Transverse colon (tissue), 4 donors: Measurements from ENCODE around the gene GYPB. TPM values are rescaled to one million over a fixed set of nuclear protein-coding genes. Genes with fewer than 3 reads are reported as not detected.
"Not testable (repeated sequence)": the region's sequence is repeated elsewhere in the genome, so short reads cannot be mapped to it uniquely, and the experiment has no call there.

Source experiments
- DNase-seq: peaks from one replicate; pipeline ENCODE4 v3.0.0-alpha.2; 2019
- H3K27ac ChIP-seq, 4 donors: fragments of 200-600 bp; sonication (generic); 2 replicates each; pipeline ENCODE4 v1.5.1; 2016 to 2018; ENCODE audit warnings: inconsistent platforms in 4 of 4
- H3K27me3 ChIP-seq: fragments of 200-600 bp; sonication (generic); 2 replicates; pipeline ENCODE4 v1.5.1; 2017; ENCODE audit warnings: inconsistent platforms
- H3K36me3 ChIP-seq, 4 donors: fragments of 200-600 bp; sonication (generic); 2 replicates each; pipeline ENCODE4 v1.5.1; 2017 to 2019; ENCODE audit warnings: inconsistent platforms in 4 of 4
- H3K4me1 ChIP-seq, 4 donors: fragments of 200-600 bp; sonication (generic); 2 replicates each; pipeline ENCODE4 v1.5.1; 2017 to 2020; ENCODE audit warnings: inconsistent platforms in 4 of 4
- H3K4me3 ChIP-seq, 4 donors: fragments of 200-600 bp; sonication (generic); 1 replicate in 1 of 4; 2 replicates in 3 of 4; pipeline versions ENCODE4 v1.5.1 to v1.6.1; 2017 to 2019; ENCODE audit warnings: inconsistent platforms in 4 of 4
- H3K9me3 ChIP-seq, 2 donors: fragments of 200-600 bp; sonication (generic); 2 replicates each; pipeline ENCODE4 v1.5.1; 2017 to 2019; ENCODE audit warnings: inconsistent platforms in 2 of 2
- EP300 ChIP-seq: sonication (generic); formaldehyde crosslinking; IDR thresholded peaks from one replicate; pipeline ENCODE4 v1.6.1; 2017; ENCODE audit warnings: antibody characterized with exemption, low read depth
- POLR2A ChIP-seq: fragments of 450-650 bp; IDR thresholded peaks from one replicate; pipeline ENCODE4 v1.6.1; 2016; ENCODE audit warnings: antibody characterized with exemption, mild to moderate bottlenecking, moderate library complexity
- POLR2AphosphoS5 ChIP-seq, 3 donors: sonication (generic); formaldehyde crosslinking; IDR thresholded peaks; one replicate each; pipeline ENCODE4 v1.6.1; 2016; ENCODE audit warnings: antibody characterized with exemption in 3 of 3
- WGBS, 2 donors: methylation state at CpG; one replicate each; pipeline ENCODE4 v1.1.5; 2018; ENCODE audit warnings: low coverage in 1 of 2; 5-methylcytosine and 5-hydroxymethylcytosine counted together
- in situ Hi-C, 4 donors: fragments of 200-750 bp; cut with MboI; loops; one replicate each; pipeline versions ENCODE4 v1.15.0 to v1.15.1; 2017; ENCODE audit warnings: low sequenced_read_pairs in 3 of 4, low pct_ligation_motif_present in 1 of 4, low pct_unique_long_range_greater_than_20kb in 1 of 4
- intact Hi-C: fragments of 100-400 bp; cut with DNase I; formaldehyde crosslinking; loops from one replicate; pipeline ENCODE4 v1.15.1; 2023; ENCODE audit warnings: low total_unique reads
- total RNA-seq, 4 donors: library from RNA; depleted of rRNA; stranded (reverse); fragments of >200 nt; gene quantifications; one replicate each; pipeline ENCODE4 v1.1.0, GENCODE V29; 2016
- TF ChIP-seq, protein P1 (sequence below), 5 experiments: fragments of 200-600 bp in 3 of 5; fragments of 450-650 bp in 2 of 5; sonication (generic) in 3 of 5; IDR thresholded peaks; 1 replicate in 2 of 5; 2 replicates in 3 of 5; pipeline ENCODE4 v1.5.1; 2016 to 2017; ENCODE audit warnings: antibody characterized with exemption in 5 of 5, inconsistent platforms in 3 of 5, mild to moderate bottlenecking in 2 of 5, moderate library complexity in 1 of 5

GYPB gene
- total RNA-seq, 4 donors from 2014 or later: not detected

DNA sequence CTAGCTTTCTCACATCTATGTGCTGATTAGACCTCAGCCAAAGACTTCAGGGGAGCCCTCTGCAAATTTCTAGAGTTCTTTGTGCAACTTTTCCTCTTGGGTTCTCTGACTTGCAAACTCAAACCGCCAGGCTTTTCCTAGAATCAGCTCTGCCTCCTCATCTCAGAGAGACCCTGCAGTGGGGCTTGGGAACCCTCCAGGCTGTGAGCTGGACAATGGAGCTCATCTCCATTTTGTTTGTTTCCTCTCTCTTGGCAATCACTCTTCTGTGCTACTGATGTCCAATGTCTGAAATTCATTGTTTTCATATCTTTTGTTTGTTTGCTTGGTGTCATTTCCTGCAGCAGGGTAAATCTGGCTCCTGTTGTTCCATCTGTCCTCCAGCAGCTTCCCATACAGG lies 33.0 kb downstream of the GYPB start:
- no peaks in the 10 kb centered on the region for H3K4me1 ChIP-seq
- DNase-seq: no peak
- no peak overlapping the region for H3K27ac ChIP-seq
- H3K36me3 ChIP-seq: no peaks in the 10 kb centered on the region
- no peak overlapping the region for H3K4me3 ChIP-seq
- in situ Hi-C loops (loop anchor here in 1 of 4 donors (10.0 kb wide), 1 partner anchor 99 kb away; no protein-coding TSS in a partner anchor), intact Hi-C loops (no loop called here)
- WGBS, 2 donors: 64 to 88% methylated on average over 1 of the region's 1 CpG
- H3K9me3 ChIP-seq: no peaks in the 10 kb centered on the region
- TF ChIP-seq POLR2A: no peak
- no peak for TF ChIP-seq EP300
- TF ChIP-seq, protein P1, sequence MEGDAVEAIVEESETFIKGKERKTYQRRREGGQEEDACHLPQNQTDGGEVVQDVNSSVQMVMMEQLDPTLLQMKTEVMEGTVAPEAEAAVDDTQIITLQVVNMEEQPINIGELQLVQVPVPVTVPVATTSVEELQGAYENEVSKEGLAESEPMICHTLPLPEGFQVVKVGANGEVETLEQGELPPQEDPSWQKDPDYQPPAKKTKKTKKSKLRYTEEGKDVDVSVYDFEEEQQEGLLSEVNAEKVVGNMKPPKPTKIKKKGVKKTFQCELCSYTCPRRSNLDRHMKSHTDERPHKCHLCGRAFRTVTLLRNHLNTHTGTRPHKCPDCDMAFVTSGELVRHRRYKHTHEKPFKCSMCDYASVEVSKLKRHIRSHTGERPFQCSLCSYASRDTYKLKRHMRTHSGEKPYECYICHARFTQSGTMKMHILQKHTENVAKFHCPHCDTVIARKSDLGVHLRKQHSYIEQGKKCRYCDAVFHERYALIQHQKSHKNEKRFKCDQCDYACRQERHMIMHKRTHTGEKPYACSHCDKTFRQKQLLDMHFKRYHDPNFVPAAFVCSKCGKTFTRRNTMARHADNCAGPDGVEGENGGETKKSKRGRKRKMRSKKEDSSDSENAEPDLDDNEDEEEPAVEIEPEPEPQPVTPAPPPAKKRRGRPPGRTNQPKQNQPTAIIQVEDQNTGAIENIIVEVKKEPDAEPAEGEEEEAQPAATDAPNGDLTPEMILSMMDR (IDR thresholded peaks at IDR 0.05): no peak
- no peak for TF ChIP-seq POLR2AphosphoS5 (IDR thresholded peaks at IDR 0.05)
- no peaks in the 10 kb centered on the region for H3K27me3 ChIP-seq

DNA sequence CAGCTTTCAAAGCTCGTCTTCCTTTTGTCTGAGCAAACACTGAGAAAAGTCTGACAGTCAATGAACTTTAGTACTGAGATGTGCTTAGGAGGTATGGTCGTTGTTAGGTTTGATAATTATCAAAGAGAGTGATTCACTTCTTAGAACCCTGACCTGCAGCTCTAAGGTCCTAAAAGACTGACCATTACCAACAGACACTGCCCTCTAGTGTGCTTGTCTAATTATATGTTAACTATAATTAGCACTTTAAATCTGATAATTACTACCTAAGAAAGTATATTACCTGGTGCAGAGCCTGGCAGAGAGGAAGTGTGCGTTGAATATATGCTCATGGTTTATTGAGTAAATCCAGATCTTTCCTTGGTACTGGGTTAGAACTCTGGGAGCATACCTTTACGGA lies 38.4 kb downstream of the GYPB start:
- DNase-seq, H3K9me3 ChIP-seq, H3K27ac ChIP-seq, H3K4me3 ChIP-seq, H3K4me1 ChIP-seq, H3K36me3 ChIP-seq, H3K27me3 ChIP-seq, intact Hi-C loops: not testable (repeated sequence)
- WGBS, 2 donors: 50 to 82% methylated on average over 3 to 4 of the region's 4 CpGs
- in situ Hi-C loops: loop anchor here in 1 of 4 donors (10.0 kb wide), 1 partner anchor 104 kb away; no protein-coding TSS in a partner anchor

DNA sequence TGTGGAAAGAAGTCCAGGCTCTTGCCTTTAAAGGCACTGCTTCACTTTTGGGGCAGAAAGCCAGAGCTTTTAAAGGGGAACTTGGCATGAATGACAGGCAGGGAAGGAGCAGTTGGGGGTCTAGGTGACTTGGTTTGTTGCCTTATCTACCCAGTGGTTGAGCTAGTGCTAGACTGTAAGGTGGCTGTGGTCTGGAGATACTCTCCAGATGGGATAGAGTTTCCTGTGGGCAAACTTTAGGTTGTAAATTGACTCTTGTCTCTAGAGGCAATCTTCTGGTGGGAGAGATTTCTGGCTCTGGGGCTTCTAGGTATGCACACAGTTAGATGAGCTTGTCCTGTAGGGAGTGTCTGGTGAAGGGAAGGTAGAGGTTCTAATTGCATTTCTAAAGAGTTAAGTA lies 43.7 kb downstream of the GYPB start:
- H3K27me3 ChIP-seq, intact Hi-C loops, H3K4me1 ChIP-seq, in situ Hi-C loops, H3K27ac ChIP-seq, DNase-seq, H3K36me3 ChIP-seq, H3K9me3 ChIP-seq, H3K4me3 ChIP-seq: not testable (repeated sequence)

DNA sequence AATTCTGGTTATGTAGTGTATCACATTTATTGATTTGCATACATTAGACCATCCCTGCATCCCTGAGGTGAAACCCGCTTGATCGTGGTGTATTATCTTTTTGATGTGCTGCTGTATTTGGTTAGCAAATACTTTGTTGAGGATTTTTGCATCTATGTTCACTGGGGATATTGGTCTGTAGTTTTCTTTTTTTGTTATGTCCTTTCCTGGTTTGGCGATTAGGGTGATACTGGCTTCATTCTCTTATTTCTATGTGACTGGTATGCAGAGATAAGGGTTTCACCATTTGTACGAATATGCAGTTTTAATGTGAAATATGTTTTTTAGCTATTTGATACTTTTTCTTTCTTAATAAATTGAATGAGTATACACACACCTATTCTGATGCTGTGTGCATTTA lies 45.2 kb downstream of the GYPB start:
- H3K9me3 ChIP-seq, H3K4me1 ChIP-seq, H3K27me3 ChIP-seq, H3K4me3 ChIP-seq, H3K36me3 ChIP-seq, in situ Hi-C loops, intact Hi-C loops, DNase-seq, H3K27ac ChIP-seq: not testable (repeated sequence)
- WGBS, 2 donors: 75 to 90% methylated on average over 4 of the region's 4 CpGs

DNA sequence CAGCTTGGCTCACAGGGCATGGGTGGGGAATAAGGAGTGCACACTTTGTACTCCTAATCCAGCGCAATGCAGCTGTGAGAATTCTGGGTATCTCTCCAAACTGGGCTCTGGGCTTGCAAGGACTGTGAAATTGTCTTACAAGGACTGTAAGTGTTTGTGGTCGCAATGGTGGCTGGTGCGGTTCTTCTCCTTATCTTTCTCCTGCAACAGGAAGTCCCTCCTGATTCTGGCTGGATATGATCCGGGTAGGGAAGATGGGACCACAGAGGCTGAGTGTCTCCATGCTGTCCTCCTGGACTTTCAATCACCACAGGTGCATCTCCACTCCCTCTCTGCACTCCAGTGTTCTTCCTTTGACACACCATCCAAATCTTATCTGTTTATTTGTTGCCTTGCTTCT lies 58.1 kb downstream of the GYPB start:
- intact Hi-C loops (no loop called here), in situ Hi-C loops (no loop called here)
- Histone ChIP-seq H3K4me1 (no peaks in the 10 kb centered on the region), H3K4me3 (no peak overlapping the region), H3K9me3 (no peaks in the 10 kb centered on the region), H3K27ac (no peak overlapping the region), H3K36me3 (no peaks in the 10 kb centered on the region), H3K27me3 (no peaks in the 10 kb centered on the region)
- DNase-seq: no peak
- WGBS, 2 donors: 71% methylated on average over 4 of the region's 4 CpGs; no CpG with 5 or more reads in 1 of the 2 donors
- TF ChIP-seq POLR2AphosphoS5 (IDR thresholded peaks at IDR 0.05) (no peak), POLR2A (no peak), EP300 (no peak)
- TF ChIP-seq, protein P1 (IDR thresholded peaks at IDR 0.05): no peak

DNA sequence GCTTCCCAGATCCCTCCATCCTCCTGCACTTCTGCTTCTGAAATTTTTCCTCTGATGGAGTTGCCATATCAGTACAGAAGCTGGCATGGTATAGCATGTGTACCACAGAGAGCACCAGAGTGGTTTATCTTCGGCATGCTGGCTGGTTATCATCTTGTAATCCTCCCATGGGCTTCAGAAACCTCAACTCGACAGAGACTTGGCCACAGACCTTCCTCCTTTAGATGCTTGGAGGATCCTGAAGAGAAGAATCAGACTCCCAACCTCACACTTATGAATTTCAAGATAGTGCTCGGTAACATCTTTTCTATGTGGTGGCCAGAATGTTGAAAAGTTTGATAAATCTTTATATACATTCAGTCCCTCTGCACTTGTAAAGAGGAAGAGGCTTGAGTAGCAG lies 63.9 kb downstream of the GYPB start:
- H3K9me3 ChIP-seq, in situ Hi-C loops, intact Hi-C loops, H3K4me3 ChIP-seq, H3K27me3 ChIP-seq, DNase-seq, H3K27ac ChIP-seq, H3K4me1 ChIP-seq, H3K36me3 ChIP-seq: not testable (repeated sequence)
- 65% methylated on average over 3 of the region's 3 CpGs; no CpG with 5 or more reads in 1 of the 2 donors for WGBS, 2 donors

DNA sequence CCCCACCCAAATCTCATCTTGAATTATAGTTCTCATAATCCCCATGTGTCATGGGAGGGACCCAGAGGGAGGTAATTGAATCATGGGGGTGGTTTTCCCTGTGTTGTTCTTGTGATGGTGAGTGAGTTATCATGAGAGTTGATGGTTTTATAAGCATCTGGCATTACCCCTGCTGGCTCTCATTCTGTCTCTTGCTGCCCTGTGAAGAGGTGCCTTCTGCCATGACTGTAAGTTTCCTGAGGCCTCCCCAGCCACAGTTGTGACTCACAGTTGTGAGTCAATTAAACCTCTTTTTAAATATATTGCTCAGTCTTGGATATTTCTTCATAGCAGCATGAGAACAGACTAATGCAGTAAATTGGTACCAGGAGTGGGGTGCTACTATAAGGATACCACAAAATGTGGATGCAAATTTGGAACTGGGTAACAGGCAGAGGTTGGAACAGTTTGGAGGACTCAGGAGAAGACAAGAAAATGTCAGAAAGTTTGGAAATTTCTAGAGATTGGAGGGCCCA lies 67.7 kb downstream of the GYPB start:
- H3K4me1 ChIP-seq, intact Hi-C loops, in situ Hi-C loops, H3K4me3 ChIP-seq, H3K27ac ChIP-seq, H3K9me3 ChIP-seq, H3K27me3 ChIP-seq, DNase-seq, H3K36me3 ChIP-seq: not testable (repeated sequence)

DNA sequence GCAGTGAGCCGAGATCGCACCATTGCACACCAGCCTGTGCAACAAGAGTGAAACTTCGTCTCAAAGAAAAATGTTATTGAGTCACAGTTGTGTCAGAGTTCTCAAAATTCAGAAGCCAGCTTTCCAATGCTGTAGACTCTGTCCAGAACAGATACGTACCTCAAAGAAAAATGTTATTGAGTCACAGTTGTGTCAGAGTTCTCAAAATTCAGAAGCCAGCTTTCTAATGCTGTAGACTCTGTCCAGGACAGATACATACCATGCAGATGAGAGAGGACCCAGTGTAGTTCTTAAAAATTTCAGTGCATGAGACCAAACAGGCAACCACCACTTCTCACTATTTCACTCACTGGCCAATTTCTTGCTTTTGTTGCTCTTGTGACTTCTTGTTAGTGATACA lies 68.2 kb downstream of the GYPB start:
- DNase-seq, H3K36me3 ChIP-seq, intact Hi-C loops, H3K4me1 ChIP-seq, H3K27me3 ChIP-seq, H3K4me3 ChIP-seq, H3K27ac ChIP-seq, H3K9me3 ChIP-seq, in situ Hi-C loops: not testable (repeated sequence)
- 88 to 100% methylated on average over 2 to 4 of the region's 4 CpGs for WGBS, 2 donors

DNA sequence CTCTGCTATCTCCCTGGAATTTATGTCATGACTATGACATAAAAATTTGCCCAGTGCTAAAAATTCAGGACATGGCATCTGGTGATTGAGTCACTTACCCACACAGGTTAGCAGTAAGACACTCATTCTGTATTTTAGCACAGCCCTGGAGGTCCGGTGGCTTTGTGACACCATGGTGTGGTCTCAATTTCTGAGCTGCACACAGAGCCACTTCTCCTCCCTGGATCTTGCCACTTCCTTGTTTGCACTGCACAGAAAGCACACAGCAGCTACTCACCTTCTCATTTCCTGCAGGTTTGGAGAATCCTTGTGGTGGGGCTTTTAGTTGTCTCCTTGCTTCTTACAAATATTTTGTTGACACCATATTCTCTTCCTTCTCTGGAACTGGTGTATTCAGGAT lies 69.0 kb downstream of the GYPB start:
- H3K36me3 ChIP-seq, DNase-seq, H3K4me3 ChIP-seq, H3K27me3 ChIP-seq, intact Hi-C loops, H3K4me1 ChIP-seq, H3K9me3 ChIP-seq, H3K27ac ChIP-seq, in situ Hi-C loops: not testable (repeated sequence)
- 32% methylated on average over 1 of the region's 1 CpG; no CpG with 5 or more reads in 1 of the 2 donors for WGBS, 2 donors
